ENCODE results near the gene DSN1.
A peak's percentile ranks its signal among the peaks of the same experiment; 100 is the strongest.

The DSN1 gene

DNA sequence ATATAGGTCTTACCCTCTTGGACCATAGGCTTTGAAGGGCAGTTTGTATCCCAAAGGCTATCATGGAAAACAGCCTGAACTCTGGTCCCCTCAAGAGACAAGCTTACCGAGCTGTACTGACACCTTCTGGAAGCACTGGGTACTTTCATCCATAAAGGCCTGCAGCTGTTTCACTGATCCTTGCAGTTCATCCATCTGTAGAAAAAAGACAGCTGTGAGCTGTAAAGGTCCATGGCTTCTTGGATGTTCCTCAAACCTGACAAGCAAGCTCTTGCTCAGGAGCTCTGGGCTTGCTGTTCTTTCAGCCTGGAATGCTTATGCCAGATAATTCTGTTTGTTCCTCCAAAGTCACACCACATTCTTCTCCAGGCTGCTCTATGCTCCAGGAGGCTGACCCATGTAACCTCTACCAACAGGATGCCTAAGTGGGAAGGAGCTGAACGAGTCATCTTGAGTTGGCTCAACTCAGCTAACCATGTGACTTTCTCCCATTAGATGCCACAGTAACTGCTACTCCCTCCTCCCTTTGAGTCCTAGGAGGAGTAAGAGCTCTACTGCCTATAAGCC is 18.8 kb downstream of the DSN1 start:
- no peak for DNase-seq (ENCODE audit: low spot score)

DNA sequence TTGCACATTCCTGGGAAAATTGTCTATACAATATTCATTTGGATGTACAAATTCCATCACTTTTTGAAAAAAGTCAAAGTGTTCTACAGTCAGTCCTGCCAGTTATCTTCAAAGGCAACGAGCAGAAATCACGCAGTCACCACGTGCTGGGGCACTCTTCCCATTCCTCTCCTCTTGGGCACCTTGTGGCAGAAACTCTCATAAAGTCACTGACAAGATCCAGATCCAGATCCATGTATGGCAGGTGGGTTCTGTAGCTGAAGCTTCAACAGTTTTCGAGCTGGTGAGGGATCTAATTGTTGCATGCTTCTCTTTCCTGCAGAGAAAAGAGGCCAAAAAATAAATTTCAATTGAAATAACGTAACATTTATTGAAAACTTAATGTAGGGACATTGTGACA is 21.0 kb downstream of the DSN1 start:
- DNase-seq (ENCODE audit: low spot score): no peak

DNA sequence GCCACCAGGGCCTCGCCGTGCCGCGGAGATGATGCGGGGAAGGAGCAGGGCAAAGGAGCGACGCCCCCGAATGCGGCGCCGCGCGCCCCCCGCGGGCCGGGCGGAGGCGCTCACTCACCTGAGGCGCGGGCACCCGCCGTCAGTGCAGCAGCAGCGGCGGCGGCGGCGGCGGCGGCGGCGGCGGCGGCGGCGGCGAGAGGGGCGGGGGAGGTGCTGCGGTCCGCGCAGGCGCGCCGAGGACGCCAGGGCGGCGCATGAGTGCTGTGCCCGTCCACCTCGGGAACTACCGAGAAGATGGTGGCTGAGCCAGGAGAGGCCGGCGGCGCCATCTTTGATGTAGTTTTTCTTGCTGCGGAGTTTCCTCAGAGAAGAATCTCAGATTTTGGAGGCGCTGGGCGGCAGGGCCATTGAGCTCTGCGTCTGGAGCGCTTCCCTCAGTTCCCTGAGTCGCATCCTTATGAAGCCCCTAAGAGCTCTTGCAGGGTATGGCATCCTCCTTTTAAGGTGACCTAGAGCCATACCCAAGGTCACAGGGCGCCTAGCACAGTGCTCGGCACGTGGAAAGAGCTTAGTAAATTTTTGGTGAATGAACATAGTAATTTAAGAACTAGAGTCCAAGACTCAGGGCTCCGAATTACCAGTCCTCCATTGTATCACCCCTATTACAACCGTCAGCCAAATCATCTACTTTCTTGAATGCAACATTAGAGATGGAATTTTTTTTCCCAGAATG is 27.5 kb downstream of the DSN1 start, which contains the start of gene NDRG3:
TSS of gene NDRG3 (minus strand) at position 164 of the 733 bp plus-strand sequence. CDS start 24,355 bp downstream, outside the sequence.
- peak; percentile 91 for DNase-seq (ENCODE audit: low spot score)

- peak; percentile 67 for DNase-seq (ENCODE audit: low spot score)
Measured at GRCh38 chr20:36745234-36745926, 28.2 kb downstream of the DSN1 start.

GRCh38 chr20:36744764-36745191 is 28.8 kb downstream of the DSN1 start:
- DNase-seq (ENCODE audit: low spot score): no peak

GRCh38 chr20:36744243-36744642 is 29.3 kb downstream of the DSN1 start:
- DNase-seq (ENCODE audit: low spot score): no peak

DNA sequence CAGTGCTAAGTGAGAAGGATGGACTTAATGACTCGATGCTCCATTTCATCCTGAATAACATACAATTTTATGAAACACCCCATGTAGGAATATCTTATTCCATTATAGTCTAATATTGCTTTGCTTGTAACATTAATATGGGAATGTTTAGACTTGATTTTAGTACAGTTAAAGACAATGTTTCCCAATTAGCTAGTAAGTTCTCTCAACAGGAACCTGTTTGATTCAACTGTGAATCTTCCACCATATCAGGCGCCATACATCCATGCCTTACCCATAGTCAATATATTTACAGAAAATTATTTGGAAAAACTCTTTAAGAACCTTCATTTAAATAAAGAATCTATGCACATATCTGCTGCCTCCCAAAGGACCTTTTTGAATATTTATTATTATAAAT is 31.0 kb downstream of the DSN1 start:
- DNase-seq (ENCODE audit: low spot score): no peak

GRCh38 chr20:36741072-36741471 is 32.5 kb downstream of the DSN1 start:
- no peak for DNase-seq (ENCODE audit: low spot score)

DNA sequence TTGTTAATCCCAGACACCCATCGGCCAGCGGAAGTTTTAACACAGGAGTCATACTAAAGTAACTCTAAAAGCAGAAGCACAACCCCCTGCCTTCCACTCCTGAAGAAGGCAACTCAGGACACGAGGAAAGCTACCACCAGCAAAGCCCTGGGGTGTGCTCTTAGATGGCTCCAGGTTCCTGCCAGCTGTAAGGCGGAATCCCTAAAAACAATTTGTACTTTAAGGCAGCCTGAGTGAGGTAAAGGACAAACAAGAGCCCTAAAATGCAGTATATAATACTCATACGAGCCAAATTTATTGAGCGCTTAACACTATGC is 36.4 kb downstream of the DSN1 start:
- no peak for DNase-seq (ENCODE audit: low spot score)

GRCh38 chr20:36736451-36737182 is 36.9 kb downstream of the DSN1 start:
- DNase-seq (ENCODE audit: low spot score): no peak

DNA sequence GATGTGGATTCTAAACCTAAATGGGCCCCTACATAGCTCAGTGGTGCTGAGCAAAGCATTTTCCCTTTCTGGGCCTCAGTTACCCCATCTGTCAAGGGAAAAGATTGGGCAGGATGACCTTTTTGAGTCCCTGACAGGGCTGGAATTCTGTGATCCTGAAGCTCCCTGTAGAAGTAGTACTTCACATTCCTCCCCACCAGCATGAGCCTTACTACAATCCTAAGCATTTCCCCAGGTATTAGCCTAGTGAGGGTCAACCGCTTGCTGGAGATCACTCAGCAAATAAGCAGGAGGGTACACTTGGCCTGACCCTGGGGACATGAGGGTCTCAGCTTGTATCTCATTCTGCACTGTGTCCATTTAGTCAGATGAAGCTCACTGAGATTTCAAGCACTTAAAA is 41.1 kb downstream of the DSN1 start:
- no peak for DNase-seq (ENCODE audit: low spot score)

GRCh38 chr20:36728986-36729385 is 44.6 kb downstream of the DSN1 start:
- DNase-seq (ENCODE audit: low spot score): no peak

GRCh38 chr20:36726168-36726567 is 47.4 kb downstream of the DSN1 start:
- no peak for DNase-seq (ENCODE audit: low spot score)

GRCh38 chr20:36720510-36720909 is 53.1 kb downstream of the DSN1 start:
- DNase-seq (ENCODE audit: low spot score): no peak

DNA sequence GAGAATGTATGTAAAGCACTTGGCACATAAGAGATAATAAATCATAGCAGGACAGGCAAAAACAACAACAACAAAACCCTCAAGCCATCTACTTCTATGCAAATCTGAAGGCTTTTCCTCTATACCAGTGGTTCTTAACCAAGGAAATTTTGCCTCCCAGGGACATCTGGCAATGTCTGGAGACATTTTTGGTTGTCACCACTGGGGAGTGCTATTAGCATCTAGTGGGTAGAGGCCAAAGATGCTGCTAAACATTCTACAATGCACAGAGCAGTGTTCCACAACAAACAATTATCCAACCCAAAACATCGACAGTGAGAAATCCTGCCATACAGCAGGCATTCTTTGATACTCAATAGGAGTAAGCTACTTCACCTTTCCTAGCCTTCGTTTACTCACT is 55.9 kb downstream of the DSN1 start:
- no peak for DNase-seq (ENCODE audit: low spot score)

- DNase-seq (ENCODE audit: low spot score): no peak
Measured at GRCh38 chr20:36717021-36717420, 56.5 kb downstream of the DSN1 start.

- DNase-seq (ENCODE audit: low spot score): no peak
Measured at GRCh38 chr20:36712775-36713174, 60.8 kb downstream of the DSN1 start.

GRCh38 chr20:36709126-36709525 is 64.4 kb downstream of the DSN1 start:
- DNase-seq (ENCODE audit: low spot score): no peak

DNA sequence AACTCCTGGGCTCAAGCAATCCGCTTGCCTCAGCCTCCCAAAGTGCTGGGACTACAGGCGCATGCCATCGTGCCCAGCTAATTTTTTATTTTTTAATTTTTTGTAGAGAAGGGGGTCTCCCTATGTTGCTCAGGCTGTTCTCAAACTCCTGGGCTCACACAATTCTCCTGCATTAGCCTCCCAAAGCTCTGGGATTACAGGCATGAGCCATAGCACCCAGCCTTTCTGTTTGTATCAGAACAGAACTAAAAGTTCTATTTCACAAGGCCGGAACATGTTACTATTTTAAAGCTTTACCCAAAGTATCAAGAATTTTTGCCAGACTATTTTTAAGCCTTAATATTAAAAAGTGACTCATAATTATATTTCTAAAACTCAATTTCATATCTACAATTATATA is 70.0 kb downstream of the DSN1 start:
- DNase-seq (ENCODE audit: low spot score): no peak
